GM12891 (cell line): ENCODE data around the gene GIGYF2.

Source experiments
- DNase-seq: peaks from one replicate; pipeline ENCODE4 v3.0.0; 2011; ENCODE audit warnings: low spot score; ENCODE audit not compliant: insufficient read length
- FAIRE-seq: peaks from 2 replicates; lab custom pipeline; 2011; peaks lifted over from hg19 to GRCh38; lab: Jason Lieb, UNC
- PAX5 ChIP-seq: IDR thresholded peaks from 2 replicates; pipeline ENCODE4 v1.6.1; 2011; ENCODE audit warnings: low read length, moderate library complexity, mild to moderate bottlenecking; ENCODE audit not compliant: insufficient read depth, severe bottlenecking
- POLR2A ChIP-seq: IDR thresholded peaks from 2 replicates; pipeline ENCODE4 v1.6.1; 2011; ENCODE audit warnings: low read depth, low read length, control low read depth
- POLR2AphosphoS5 ChIP-seq: IDR thresholded peaks from 2 replicates; pipeline ENCODE4 v1.6.1; 2011; ENCODE audit warnings: low read depth, low read length, control low read depth
- POU2F2 ChIP-seq: IDR thresholded peaks from 2 replicates; pipeline ENCODE4 v1.6.1; 2011; ENCODE audit warnings: low read depth, mild to moderate bottlenecking, control low read depth, low read length, moderate library complexity
- SPI1 ChIP-seq: IDR thresholded peaks from 2 replicates; pipeline ENCODE4 v1.6.1; 2011; ENCODE audit warnings: low read depth, low read length, control low read depth
- TAF1 ChIP-seq: IDR thresholded peaks from 2 replicates; pipeline ENCODE4 v1.6.1; 2011; ENCODE audit warnings: low read depth, low read length, control low read depth

The GIGYF2 gene

GRCh38 chr2:232873909-232874641, 176.9 kb downstream of the GIGYF2 start:
- DNase-seq (peak; percentile 15), FAIRE-seq (no peak)
- peak; percentile 57 for TF ChIP-seq SPI1
- no peak for TF ChIP-seq PAX5
- no peak for TF ChIP-seq POLR2AphosphoS5
- no peak for TF ChIP-seq TAF1
- no peak for TF ChIP-seq POLR2A

GRCh38 chr2:232874677-232875223, 177.6 kb downstream of the GIGYF2 start:
- DNase-seq, result no peak
- no peak for FAIRE-seq
- no peak for TF ChIP-seq SPI1
- TF ChIP-seq POU2F2, result no peak
- no peak for TF ChIP-seq PAX5
- no peak for TF ChIP-seq TAF1
- TF ChIP-seq POLR2A, result no peak
- TF ChIP-seq POLR2AphosphoS5, result no peak

GRCh38 chr2:232875256-232876121, 178.4 kb downstream of the GIGYF2 start:
- DNase-seq (peak; percentile 30), FAIRE-seq (peak; percentile 68)
- no peak for TF ChIP-seq PAX5

GRCh38 chr2:232876161-232876977, 179.2 kb downstream of the GIGYF2 start:
- TF ChIP-seq POU2F2, result no peak
- no peak for TF ChIP-seq PAX5
- no peak for TF ChIP-seq TAF1
- 0 out of 2 replicates have a peak, but pooled peaks have one; percentile 34 for TF ChIP-seq POLR2A
- no peak for TF ChIP-seq SPI1
- TF ChIP-seq POLR2AphosphoS5, result no peak
- peak; percentile 94 for FAIRE-seq
- peak; percentile 67 for DNase-seq

GRCh38 chr2:232876978-232877441, 179.9 kb downstream of the GIGYF2 start:
- DNase-seq (no peak), FAIRE-seq (no peak)
- no peak for TF ChIP-seq SPI1
- no peak for TF ChIP-seq POLR2A
- TF ChIP-seq POLR2AphosphoS5, result no peak
- no peak for TF ChIP-seq POU2F2
- no peak for TF ChIP-seq TAF1
- TF ChIP-seq PAX5, result no peak

GRCh38 chr2:232877940-232878511, 180.9 kb downstream of the GIGYF2 start:
- DNase-seq (no peak), FAIRE-seq (no peak)
- TF ChIP-seq POLR2A (no peak), PAX5 (no peak), POU2F2 (no peak), TAF1 (no peak), POLR2AphosphoS5 (no peak), SPI1 (no peak)

GRCh38 chr2:232878855-232879617, 181.9 kb downstream of the GIGYF2 start:
- TF ChIP-seq POLR2AphosphoS5 (no peak), SPI1 (no peak), PAX5 (no peak), TAF1 (no peak), POLR2A (no peak)
- FAIRE-seq, result no peak
- DNase-seq, result no peak

- TF ChIP-seq POU2F2 (no peak), TAF1 (no peak), POLR2AphosphoS5 (no peak), POLR2A (no peak), PAX5 (no peak), SPI1 (no peak)
These were observed 182.7 kb downstream of the GIGYF2 start for GRCh38 chr2:232879618-232880494.

More at GRCh38 chr2:232879618-232880494, 182.7 kb downstream of the GIGYF2 start:
- FAIRE-seq, result no peak
- DNase-seq, result no peak
